Loucy (cell line): ENCODE data around the gene ROBO1.

Source experiments
- H2AFZ ChIP-seq: fragments of 200-600 bp; sonication (generic); 2 replicates; pipeline ENCODE4 v1.6.0; 2016; ENCODE audit warnings: antibody characterized with exemption, mild to moderate bottlenecking, low read length, moderate library complexity
- H3F3A ChIP-seq: fragments of 200-600 bp; 2 replicates; pipeline ENCODE4 v1.6.0; 2016; ENCODE audit warnings: antibody characterized with exemption, low read depth, mild to moderate bottlenecking
- H3K27me3 ChIP-seq: fragments of 200-600 bp; sonication (generic); 2 replicates; pipeline ENCODE4 v1.6.1; 2014; ENCODE audit warnings: low read length, mild to moderate bottlenecking; ENCODE audit not compliant: insufficient read depth, poor library complexity, severe bottlenecking
- H3K36me3 ChIP-seq: fragments of 200-600 bp; sonication (generic); 2 replicates; pipeline ENCODE4 v1.6.1; 2016; ENCODE audit warnings: low read length; ENCODE audit not compliant: insufficient read depth
- H3K4me1 ChIP-seq: fragments of 200-600 bp; sonication (generic); 2 replicates; pipeline ENCODE4 v1.5.1; 2014; ENCODE audit warnings: low read length, mild to moderate bottlenecking; ENCODE audit not compliant: insufficient read depth, poor library complexity, severe bottlenecking
- H3K4me2 ChIP-seq: fragments of 200-600 bp; sonication (generic); 2 replicates; pipeline ENCODE4 v1.6.0; 2014; ENCODE audit warnings: antibody characterized with exemption, low read length, low read depth, mild to moderate bottlenecking; ENCODE audit not compliant: poor library complexity, severe bottlenecking
- H3K4me3 ChIP-seq: fragments of 200-600 bp; sonication (generic); 2 replicates; pipeline ENCODE4 v1.5.1; 2014; ENCODE audit warnings: low read length, mild to moderate bottlenecking, mixed read lengths; ENCODE audit not compliant: poor library complexity, severe bottlenecking
- H3K79me2 ChIP-seq: fragments of 200-600 bp; sonication (generic); 2 replicates; pipeline ENCODE4 v1.6.1; 2014; ENCODE audit warnings: low read length; ENCODE audit not compliant: insufficient read depth
- H3K9ac ChIP-seq: fragments of 200-600 bp; sonication (generic); 2 replicates; pipeline ENCODE4 v1.6.0; 2014; ENCODE audit warnings: mild to moderate bottlenecking, low read depth, low read length, moderate library complexity; ENCODE audit not compliant: poor library complexity, severe bottlenecking
- H3K9me2 ChIP-seq: fragments of 200-600 bp; sonication (generic); replicated peaks from 2 replicates; pipeline ENCODE4 v1.6.1; 2016; ENCODE audit warnings: low read depth, low read length, mixed read lengths
- H3K9me3 ChIP-seq: fragments of 200-600 bp; sonication (generic); 2 replicates; pipeline ENCODE4 v1.6.1; 2014; ENCODE audit warnings: mild to moderate bottlenecking, antibody characterized with exemption, low read length, low read depth; ENCODE audit not compliant: insufficient read depth
- H4K20me1 ChIP-seq: fragments of 200-600 bp; sonication (generic); 2 replicates; pipeline ENCODE4 v1.6.0; 2014; ENCODE audit warnings: antibody characterized with exemption, low read length, mild to moderate bottlenecking; ENCODE audit not compliant: insufficient read depth, poor library complexity, severe bottlenecking
- EZH2phosphoT487 ChIP-seq: fragments of 200-600 bp; IDR thresholded peaks from 2 replicates; pipeline ENCODE4 v1.6.1; 2018; ENCODE audit warnings: antibody characterized with exemption, mild to moderate bottlenecking, moderate library complexity, borderline replicate concordance
- TF ChIP-seq, protein P1 (sequence below): fragments of 200-600 bp; sonication (generic); conservative IDR thresholded peaks from 2 replicates; pipeline ENCODE4 v1.5.1; 2014; ENCODE audit warnings: mild to moderate bottlenecking, antibody characterized with exemption, low read length

ROBO1 gene

DNA sequence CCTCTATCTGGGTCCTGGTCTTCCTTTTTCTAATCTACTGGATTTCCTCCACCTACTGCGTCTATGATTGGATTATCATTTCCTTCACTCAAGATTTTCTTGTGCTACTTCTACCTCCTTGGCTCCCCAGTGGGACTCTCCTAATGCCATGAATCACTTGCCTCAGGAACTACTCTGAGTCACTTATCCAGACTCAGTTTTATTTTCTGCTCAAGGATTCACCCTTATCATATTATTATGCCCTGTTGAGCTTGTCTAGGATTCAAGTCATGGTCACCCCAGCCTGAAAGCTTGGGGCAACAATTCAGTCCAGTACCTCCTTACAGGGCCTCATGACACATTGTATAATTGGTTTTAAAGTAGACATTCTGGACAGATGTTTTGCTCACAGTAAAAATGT is 968.1 kb downstream of the ROBO1 start:
- no peaks in the 10 kb centered on the region for H3K4me1 ChIP-seq

DNA sequence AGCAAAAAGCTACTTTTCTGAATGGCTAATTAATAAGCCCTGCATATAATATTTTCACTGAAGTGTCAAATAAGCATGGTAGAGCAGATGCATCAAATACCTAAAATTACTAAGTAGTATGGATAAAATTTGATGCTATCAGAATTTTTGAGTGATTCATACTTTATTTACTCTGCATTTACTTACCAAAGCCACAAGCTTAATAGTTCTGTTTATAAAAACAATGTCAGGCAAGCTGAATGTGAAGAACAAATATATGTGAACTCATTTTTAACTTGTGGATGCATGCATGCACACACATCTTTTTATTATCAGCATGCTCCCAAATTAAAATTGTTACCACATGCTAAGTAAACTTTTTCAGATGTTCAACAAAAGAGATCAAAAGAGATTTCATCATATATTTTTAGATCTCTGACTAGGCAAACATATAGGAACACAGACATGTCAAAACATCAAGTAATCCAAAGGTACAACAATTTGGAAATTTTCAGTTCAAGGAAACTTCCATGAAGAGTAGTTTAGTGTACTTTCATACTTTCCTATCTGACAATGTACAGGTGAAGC is 969.4 kb downstream of the ROBO1 start:
- no peak overlapping the region for H3K9ac ChIP-seq

More for the DNA sequence above, 968.1 kb downstream of the ROBO1 start:
- H2AFZ ChIP-seq = no peak overlapping the region
- H3K4me2 ChIP-seq = no peak overlapping the region
- no peak for TF ChIP-seq EZH2phosphoT487
- TF ChIP-seq, protein P1, sequence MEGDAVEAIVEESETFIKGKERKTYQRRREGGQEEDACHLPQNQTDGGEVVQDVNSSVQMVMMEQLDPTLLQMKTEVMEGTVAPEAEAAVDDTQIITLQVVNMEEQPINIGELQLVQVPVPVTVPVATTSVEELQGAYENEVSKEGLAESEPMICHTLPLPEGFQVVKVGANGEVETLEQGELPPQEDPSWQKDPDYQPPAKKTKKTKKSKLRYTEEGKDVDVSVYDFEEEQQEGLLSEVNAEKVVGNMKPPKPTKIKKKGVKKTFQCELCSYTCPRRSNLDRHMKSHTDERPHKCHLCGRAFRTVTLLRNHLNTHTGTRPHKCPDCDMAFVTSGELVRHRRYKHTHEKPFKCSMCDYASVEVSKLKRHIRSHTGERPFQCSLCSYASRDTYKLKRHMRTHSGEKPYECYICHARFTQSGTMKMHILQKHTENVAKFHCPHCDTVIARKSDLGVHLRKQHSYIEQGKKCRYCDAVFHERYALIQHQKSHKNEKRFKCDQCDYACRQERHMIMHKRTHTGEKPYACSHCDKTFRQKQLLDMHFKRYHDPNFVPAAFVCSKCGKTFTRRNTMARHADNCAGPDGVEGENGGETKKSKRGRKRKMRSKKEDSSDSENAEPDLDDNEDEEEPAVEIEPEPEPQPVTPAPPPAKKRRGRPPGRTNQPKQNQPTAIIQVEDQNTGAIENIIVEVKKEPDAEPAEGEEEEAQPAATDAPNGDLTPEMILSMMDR = no peak
- no peak overlapping the region for H3K4me3 ChIP-seq
- H3K27me3 ChIP-seq = no peaks in the 10 kb centered on the region
- H3K9me3 ChIP-seq = no peaks in the 10 kb centered on the region
- H3K9ac ChIP-seq = no peak overlapping the region
- no peaks in the 10 kb centered on the region for H4K20me1 ChIP-seq
- H3K36me3 ChIP-seq = no peaks in the 10 kb centered on the region
- H3K79me2 ChIP-seq = no peaks in the 10 kb centered on the region
- H3K9me2 ChIP-seq = no peaks in the 10 kb centered on the region
- no peaks in the 10 kb centered on the region for H3F3A ChIP-seq

GRCh38 chr3:78794431-78794830 is 973.4 kb downstream of the ROBO1 start:
- no peaks in the 10 kb centered on the region for H4K20me1 ChIP-seq
- no peaks in the 10 kb centered on the region for H3K4me1 ChIP-seq

More for the DNA sequence above, 969.4 kb downstream of the ROBO1 start:
- no peaks in the 10 kb centered on the region for H3K36me3 ChIP-seq
- H3K27me3 ChIP-seq = no peaks in the 10 kb centered on the region
- H4K20me1 ChIP-seq = no peaks in the 10 kb centered on the region
- H3K4me2 ChIP-seq = no peak overlapping the region
- H3K9me3 ChIP-seq = no peaks in the 10 kb centered on the region
- H3F3A ChIP-seq = no peaks in the 10 kb centered on the region
- no peak overlapping the region for H3K4me3 ChIP-seq
- no peaks in the 10 kb centered on the region for H3K4me1 ChIP-seq
- no peaks in the 10 kb centered on the region for H3K9me2 ChIP-seq
- H3K79me2 ChIP-seq = no peaks in the 10 kb centered on the region
- TF ChIP-seq, protein P1 = no peak
- TF ChIP-seq EZH2phosphoT487 = no peak
- H2AFZ ChIP-seq = no peak overlapping the region

More at GRCh38 chr3:78794431-78794830, 973.4 kb downstream of the ROBO1 start:
- Histone ChIP-seq H3K4me2 (no peak overlapping the region), H3K9me2 (no peaks in the 10 kb centered on the region), H3K9ac (no peak overlapping the region), H3K27me3 (no peaks in the 10 kb centered on the region), H3K79me2 (no peaks in the 10 kb centered on the region), H3F3A (no peaks in the 10 kb centered on the region), H3K36me3 (no peaks in the 10 kb centered on the region), H2AFZ (no peak overlapping the region), H3K4me3 (no peak overlapping the region), H3K9me3 (no peaks in the 10 kb centered on the region)
- TF ChIP-seq, protein P1 = no peak
- TF ChIP-seq EZH2phosphoT487 = no peak
